GM18951 (cell line): ENCODE results near the gene FSD1L.

Experiments used
- POLR2A ChIP-seq: IDR thresholded peaks from 4 replicates; pipeline ENCODE4 v1.6.1; 2011; ENCODE audit warnings: mild to moderate bottlenecking; ENCODE audit not compliant: insufficient read length, insufficient read depth; ENCODE audit errors: extremely low read depth
- in situ Hi-C: fragments of 300-500 bp; cut with MboI; formaldehyde crosslinking; loops from one replicate; pipeline ENCODE4 v1.12.0; 2022; ENCODE audit warnings: low sequenced_read_pairs, mixed read lengths, inconsistent platforms; ENCODE audit not compliant: unreplicated experiment

The FSD1L gene

GRCh38 chr9:105441616-105442160 lies 6.1 kb upstream of the FSD1L start:
- TF ChIP-seq POLR2A, result no peak
- in situ Hi-C loops, result loop anchor here (25.0 kb wide), 1 partner anchor 271 kb away; no protein-coding TSS in a partner anchor

- TF ChIP-seq POLR2A, result no peak
- in situ Hi-C loops, result loop anchor here (25.0 kb wide), 1 partner anchor 269 kb away; no protein-coding TSS in a partner anchor
These were observed 4.7 kb upstream of the FSD1L start for GRCh38 chr9:105443121-105443520.

GRCh38 chr9:105444130-105444529 lies 3.7 kb upstream of the FSD1L start:
- TF ChIP-seq POLR2A, result no peak
- in situ Hi-C loops, result loop anchor here (25.0 kb wide), 1 partner anchor 268 kb away; no protein-coding TSS in a partner anchor

- TF ChIP-seq POLR2A, result no peak
- in situ Hi-C loops, result loop anchor here (25.0 kb wide), 1 partner anchor 267 kb away; no protein-coding TSS in a partner anchor
These were observed 2.5 kb upstream of the FSD1L start for GRCh38 chr9:105445203-105445881.

- TF ChIP-seq POLR2A, result no peak
- in situ Hi-C loops, result loop anchor here (25.0 kb wide), 1 partner anchor 265 kb away; no protein-coding TSS in a partner anchor
These were observed 434 bp upstream of the FSD1L start for GRCh38 chr9:105447386-105447813.

- in situ Hi-C loops, result loop anchor here (25.0 kb wide), 1 partner anchor 263 kb away; no protein-coding TSS in a partner anchor
These were observed 1.2 kb downstream of the FSD1L start for GRCh38 chr9:105449081-105449480.

GRCh38 chr9:105452185-105452584 lies 4.4 kb downstream of the FSD1L start:
- no peak for TF ChIP-seq POLR2A
- in situ Hi-C loops, result no loop called here

More at GRCh38 chr9:105449081-105449480, 1.2 kb downstream of the FSD1L start:
- no peak for TF ChIP-seq POLR2A

- no peak for TF ChIP-seq POLR2A
- in situ Hi-C loops, result no loop called here
These were observed 8.1 kb downstream of the FSD1L start for GRCh38 chr9:105455836-105456475.

GRCh38 chr9:105457560-105458294 lies 9.9 kb downstream of the FSD1L start:
- TF ChIP-seq POLR2A, result no peak
- in situ Hi-C loops, result no loop called here

- in situ Hi-C loops, result no loop called here
These were observed 10.6 kb downstream of the FSD1L start for GRCh38 chr9:105458404-105458803.

GRCh38 chr9:105459336-105459735 lies 11.5 kb downstream of the FSD1L start:
- no peak for TF ChIP-seq POLR2A
- in situ Hi-C loops, result no loop called here

More at GRCh38 chr9:105458404-105458803, 10.6 kb downstream of the FSD1L start:
- TF ChIP-seq POLR2A, result no peak

GRCh38 chr9:105466898-105467455 lies 19.1 kb downstream of the FSD1L start:
- in situ Hi-C loops, result no loop called here
- no peak for TF ChIP-seq POLR2A
